Vein endothelial cell (primary cell): ENCODE measurements around the gene TNFRSF9. TPM values are rescaled to one million over a fixed set of nuclear protein-coding genes. Genes with fewer than 3 reads are reported as not detected.

Experiments used
- small RNA-seq: library from RNA; depleted of rRNA; stranded (forward); fragments of <200 nt; gene quantifications from one replicate; pipeline ENCODE3, GENCODE V24; 2012
- total RNA-seq: library from RNA; depleted of rRNA; stranded (reverse); fragments of >200 nt; gene quantifications from 2 replicates; pipeline ENCODE4 v1.2.3, GENCODE V29; 2012

The TNFRSF9 gene
- total RNA-seq: 0.96 and 1.3 TPM in 2 replicates

DNA sequence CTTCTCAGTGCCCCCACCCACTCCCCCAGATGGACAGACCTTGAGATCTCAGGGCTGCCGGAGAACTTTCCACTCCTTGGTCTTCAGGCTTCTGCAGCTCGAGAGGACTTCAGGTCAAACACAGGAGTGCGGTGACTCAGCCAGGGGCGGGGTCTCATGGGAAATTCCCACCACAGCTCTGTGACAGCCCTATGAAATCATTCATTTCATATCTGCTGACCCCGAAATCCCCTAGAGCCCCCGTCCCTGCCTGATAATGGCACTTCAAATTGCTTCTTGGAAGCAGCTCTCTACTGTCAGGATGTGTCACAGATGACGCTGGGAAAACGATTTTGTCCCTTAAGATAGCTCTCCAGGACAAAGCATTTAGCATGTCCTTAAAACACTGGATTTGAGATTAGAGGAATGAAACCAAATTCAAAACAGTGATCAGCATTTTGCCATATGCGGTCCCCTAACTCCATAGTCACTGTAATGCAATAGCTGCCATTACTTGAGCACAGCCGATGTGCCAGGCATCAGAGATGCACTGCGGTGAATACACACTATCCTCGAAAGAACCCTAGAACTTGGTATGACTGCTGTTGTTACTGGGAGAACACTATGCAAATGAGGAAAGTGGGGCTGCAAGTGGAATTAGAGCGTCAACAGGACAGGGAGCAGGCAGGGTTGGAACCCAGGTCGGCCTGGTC is at the start of gene TNFRSF9:
TNFRSF9 (minus strand) TSS at position 95 of the 692 bp plus-strand sequence. CDS start 845 bp downstream, outside the sequence.

DNA sequence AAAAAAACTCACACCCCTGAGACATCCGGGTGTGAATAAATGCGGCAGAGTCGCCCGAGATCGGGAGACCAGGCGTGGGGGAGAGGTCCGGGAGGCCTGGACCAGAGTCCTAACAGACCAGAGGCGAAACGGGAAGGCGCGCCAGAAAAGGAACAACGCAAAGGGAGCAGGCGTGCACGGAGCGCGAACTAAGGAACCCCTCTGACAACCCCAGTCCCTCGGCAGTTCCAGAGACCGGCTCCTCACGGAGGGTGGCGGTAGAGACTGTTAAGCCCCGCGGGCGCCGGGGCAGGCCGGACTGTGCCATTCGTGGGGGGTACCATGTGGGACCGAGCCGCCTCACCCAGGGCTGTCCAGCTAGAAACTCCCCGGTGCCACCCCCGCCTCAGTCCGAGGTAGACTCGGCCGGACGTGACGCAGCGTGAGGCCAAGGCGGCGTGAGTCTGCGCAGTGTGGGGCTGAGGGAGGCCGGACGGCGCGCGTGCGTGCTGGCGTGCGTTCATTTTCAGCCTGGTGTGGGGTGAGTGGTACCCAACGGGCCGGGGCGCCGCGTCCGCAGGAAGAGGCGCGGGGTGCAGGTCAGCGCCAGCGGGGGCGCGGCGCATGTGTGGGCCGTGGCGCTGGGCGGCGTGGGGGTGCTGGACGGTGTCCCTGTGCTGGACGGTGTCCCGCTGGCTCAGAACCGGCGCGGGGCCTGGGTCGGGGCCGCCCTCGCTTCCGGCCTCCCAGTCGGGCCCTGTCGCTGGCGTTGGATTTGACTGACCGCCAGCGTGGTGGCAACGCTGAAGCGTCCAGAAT is 20.8 kb upstream of the TNFRSF9 start, which contains the start of gene PARK7:
PARK7 (plus strand) TSS at position 496 of the 798 bp plus-strand sequence. CDS start 1,075 bp downstream, outside the sequence.

Small RNAs within 50 kb of the gene (small RNA-seq; reads per million reads assigned to genes)
- gene RF00019: not detected

Other genes starting within 250 kb of the TNFRSF9 start
- 137 and 163 TPM in 2 replicates for gene VAMP3, start 169.5 kb downstream of the TNFRSF9 start, total RNA-seq
- gene PER3, start 156.5 kb downstream of the TNFRSF9 start, total RNA-seq: 3.2 and 5.2 TPM in 2 replicates
- gene UTS2, start 87.8 kb downstream of the TNFRSF9 start, total RNA-seq: not detected in 2 replicates
- 141 and 158 TPM in 2 replicates for gene PARK7, start 20.9 kb upstream of the TNFRSF9 start, total RNA-seq
- gene ERRFI1, start 85.5 kb upstream of the TNFRSF9 start, total RNA-seq: 20.6 and 28.1 TPM in 2 replicates